Calu3 (cell line): ENCODE measurements around the gene RBM4B. TPM values are rescaled to one million over a fixed set of nuclear protein-coding genes. Genes with fewer than 3 reads are reported as not detected.

Experiments used
- BruUV-seq: library from RNA; stranded (reverse); fragments of 400-500 nt; replicated peaks from 2 replicates; lab custom pipeline; 2021; lab: Mats Ljungman, UMichigan
- CTCF ChIA-PET: fragments of 300-600 bp; sonication (Branson Sonifier 250); formaldehyde crosslinking; loops from one replicate; lab custom pipeline; 2022; ENCODE audit warnings: antibody characterized with exemption; lab: Charles Lee
- DNase-seq: peaks from one replicate; pipeline ENCODE4 v3.0.0; 2022
- H3K27ac Mint-ChIP-seq: one replicate; pipeline ENCODE4 v1.8.0; 2022; ENCODE audit warnings: mixed read lengths; ENCODE audit not compliant: unreplicated experiment
- H3K27me3 Mint-ChIP-seq: one replicate; pipeline ENCODE4 v1.8.0; 2022; ENCODE audit warnings: mixed read lengths; ENCODE audit not compliant: unreplicated experiment
- H3K36me3 Mint-ChIP-seq: one replicate; pipeline ENCODE4 v1.8.0; 2022; ENCODE audit warnings: mild to moderate bottlenecking, moderate library complexity, mixed read lengths; ENCODE audit not compliant: insufficient read depth, unreplicated experiment
- H3K4me1 Mint-ChIP-seq: one replicate; pipeline ENCODE4 v1.8.0; 2022; ENCODE audit warnings: mild to moderate bottlenecking, low read depth, mixed read lengths; ENCODE audit not compliant: unreplicated experiment
- H3K4me3 Mint-ChIP-seq: one replicate; pipeline ENCODE4 v1.8.0; 2022; ENCODE audit warnings: mild to moderate bottlenecking, low read depth, moderate library complexity, mixed read lengths; ENCODE audit not compliant: unreplicated experiment
- H3K9me3 Mint-ChIP-seq: one replicate; pipeline ENCODE4 v1.8.0; 2022; ENCODE audit warnings: low read depth, mixed read lengths; ENCODE audit not compliant: unreplicated experiment
- CTCF ChIP-seq: fragments of 200-600 bp; IDR thresholded peaks from one replicate; pipeline ENCODE4 v1.8.0; 2022; ENCODE audit warnings: antibody characterized with exemption; ENCODE audit not compliant: unreplicated experiment
- intact Hi-C: fragments of 100-400 bp; cut with micrococcal nuclease; formaldehyde crosslinking; loops from one replicate; pipeline ENCODE4 v1.10.0; 2022; ENCODE audit not compliant: unreplicated experiment
- total RNA-seq: library from RNA; stranded (reverse); gene quantifications from 2 replicates; pipeline ENCODE4 v1.2.3, GENCODE V29; 2022

Gene RBM4B
- total RNA-seq, 1 experiment from 2014 or later = 23.0 TPM

GRCh38 chr11:66723693-66724092, 46.0 kb upstream of the RBM4B start:
- H3K27ac Mint-ChIP-seq = no peak overlapping the region
- CTCF ChIA-PET = no interaction called here
- H3K36me3 Mint-ChIP-seq = peaks cover 40% of the 10 kb centered on the region
- H3K4me3 Mint-ChIP-seq = no peak overlapping the region
- no peaks in the 10 kb centered on the region for H3K9me3 Mint-ChIP-seq
- no TSS peak for BruUV-seq
- H3K27me3 Mint-ChIP-seq = peaks cover 7% of the 10 kb centered on the region
- intact Hi-C loops = no loop called here
- H3K4me1 Mint-ChIP-seq = peaks cover 53% of the 10 kb centered on the region
- no peak for TF ChIP-seq CTCF
- DNase-seq = no peak

- BruUV-seq = no TSS peak
- no peak for DNase-seq
- no peak overlapping the region for H3K4me3 Mint-ChIP-seq
- CTCF ChIA-PET = no interaction called here
- peaks cover 43% of the 10 kb centered on the region for H3K36me3 Mint-ChIP-seq
- H3K9me3 Mint-ChIP-seq = no peaks in the 10 kb centered on the region
- TF ChIP-seq CTCF = no peak
- peaks cover 56% of the 10 kb centered on the region for H3K4me1 Mint-ChIP-seq
- intact Hi-C loops = no loop called here
- no peak overlapping the region for H3K27ac Mint-ChIP-seq
- H3K27me3 Mint-ChIP-seq = peaks cover under 1% of the 10 kb centered on the region
Measured at GRCh38 chr11:66722745-66723651, 45.3 kb upstream of the RBM4B start.

GRCh38 chr11:66721939-66722338, 44.3 kb upstream of the RBM4B start:
- no peak overlapping the region for H3K4me3 Mint-ChIP-seq
- peaks cover 62% of the 10 kb centered on the region for H3K4me1 Mint-ChIP-seq
- BruUV-seq = no TSS peak
- H3K9me3 Mint-ChIP-seq = no peaks in the 10 kb centered on the region
- no peaks in the 10 kb centered on the region for H3K27me3 Mint-ChIP-seq
- H3K36me3 Mint-ChIP-seq = peaks cover 44% of the 10 kb centered on the region
- no peak overlapping the region for H3K27ac Mint-ChIP-seq
- CTCF ChIA-PET = no interaction called here
- DNase-seq = no peak
- TF ChIP-seq CTCF = no peak
- intact Hi-C loops = no loop called here

DNA sequence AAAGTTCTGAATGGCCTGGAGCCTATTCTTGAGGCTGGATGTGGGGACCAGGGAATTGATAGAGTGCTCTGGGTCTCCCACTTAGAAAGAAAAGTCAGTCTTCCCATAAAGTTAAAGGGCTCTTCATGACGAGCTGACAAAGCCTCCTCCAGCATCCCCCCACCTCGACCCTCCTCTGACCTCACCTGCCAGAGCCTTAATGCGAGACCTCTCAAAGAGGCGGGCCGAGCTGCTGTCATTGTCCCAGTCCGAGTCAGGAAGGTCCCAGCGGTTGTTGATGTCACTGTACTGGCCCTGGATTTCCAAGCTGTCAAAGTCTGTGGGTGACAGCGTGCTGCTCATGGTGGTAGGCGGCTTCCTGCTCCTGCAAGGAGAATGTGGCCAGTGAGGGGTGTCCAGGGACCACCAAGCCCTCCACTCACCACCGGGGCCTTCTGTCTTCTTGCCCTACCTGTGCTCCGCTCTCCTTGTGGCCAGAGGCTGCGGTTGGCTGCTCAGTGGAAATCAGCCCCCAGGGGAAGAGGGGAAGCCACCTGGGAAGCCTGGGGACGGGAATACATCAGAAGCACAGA, 43.3 kb upstream of the RBM4B start:
- CTCF ChIA-PET = interaction anchor here (0.6 kb wide), 1 partner anchor 124 kb away, joined by 3 read pairs; no protein-coding TSS in a partner anchor
- H3K9me3 Mint-ChIP-seq = no peaks in the 10 kb centered on the region
- TSS peak; percentile 61 for BruUV-seq
- peaks cover 36% of the 10 kb centered on the region for H3K36me3 Mint-ChIP-seq
- H3K27ac Mint-ChIP-seq = peak overlapping the region; percentile 89
- no peak for DNase-seq
- peaks cover 58% of the 10 kb centered on the region for H3K4me1 Mint-ChIP-seq
- peak overlapping the region; percentile 67 for H3K4me3 Mint-ChIP-seq
- intact Hi-C loops = no loop called here
- TF ChIP-seq CTCF = no peak
- H3K27me3 Mint-ChIP-seq = no peaks in the 10 kb centered on the region
